ENCODE data around the gene SH2B3. TPM values are rescaled to one million over a fixed set of nuclear protein-coding genes. Genes with fewer than 3 reads are reported as not detected.
A peak's percentile ranks its signal among the peaks of the same experiment; 100 is the strongest.

The SH2B3 gene
- total and polyA plus RNA-seq, 2 of the 13 experiments (the other 11 are each of a cell fraction or from before 2014, with no cell fraction given) = 6.8 to 6.9 TPM

DNA sequence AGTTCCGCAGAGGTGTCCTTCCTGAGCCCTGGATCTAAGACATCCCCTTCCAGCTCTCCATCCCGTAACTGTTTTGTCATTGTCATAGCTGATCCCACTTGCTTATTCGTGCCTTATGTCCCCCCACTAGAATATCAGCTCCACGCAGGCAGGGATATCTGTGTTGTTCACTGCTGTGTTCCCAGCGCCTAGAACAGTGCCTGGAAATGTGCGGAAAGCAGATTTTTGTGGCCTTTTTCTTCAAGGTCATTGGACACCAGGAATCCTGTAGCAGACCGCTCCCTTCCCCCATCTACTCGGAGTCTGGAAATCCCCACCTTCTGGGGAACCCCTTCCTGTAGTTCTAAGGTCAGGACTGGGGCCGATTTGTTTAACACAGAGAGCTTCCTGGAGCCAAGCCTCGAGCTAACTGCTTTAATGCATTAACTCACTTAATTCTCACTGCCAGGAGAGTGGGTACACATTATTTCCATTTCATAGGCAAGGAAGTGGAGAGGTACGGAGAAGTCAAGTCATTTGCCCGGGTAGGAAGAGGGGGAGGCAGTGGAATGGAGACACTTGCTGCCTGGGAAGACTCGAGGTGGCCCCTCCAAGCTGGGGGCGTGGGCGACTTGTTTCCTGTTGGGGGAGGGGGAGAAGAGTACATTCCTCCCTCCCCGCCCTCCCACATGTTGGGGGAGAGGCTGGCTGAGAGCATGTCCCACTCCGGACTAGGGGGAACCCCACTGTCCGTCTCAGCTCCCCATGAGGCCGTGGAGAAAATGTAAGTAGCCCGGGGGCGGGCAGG is 1.2 kb upstream of the SH2B3 start (continued):
- TF ChIP-seq ZNF350 (CRISPR knock-in tag; IDR thresholded peaks at IDR 0.05; ENCODE audit: borderline replicate concordance, low read depth) (peak; percentile 19; the same call in 1 of the 2 replicates), ZNF331 (CRISPR knock-in tag; IDR thresholded peaks at IDR 0.05) (no peak), RFX1 (IDR thresholded peaks at IDR 0.05) (no peak), MTA3 (CRISPR knock-in tag; IDR thresholded peaks at IDR 0.05) (no peak), HDAC2 (CRISPR knock-in tag; IDR thresholded peaks at IDR 0.05) (no peak), NAIF1 (CRISPR knock-in tag; IDR thresholded peaks at IDR 0.05; ENCODE audit: borderline replicate concordance) (no peak), ELF3 (CRISPR knock-in tag; IDR thresholded peaks at IDR 0.05) (peak; percentile 35; the same call in 1 of the 2 replicates), ZNF333 (CRISPR knock-in tag; IDR thresholded peaks at IDR 0.05; ENCODE audit: borderline replicate concordance) (no peak), ZNF337 (CRISPR knock-in tag; IDR thresholded peaks at IDR 0.05; ENCODE audit: borderline replicate concordance, low read depth) (no peak), SRSF4 (IDR thresholded peaks at IDR 0.05; ENCODE audit: low read depth, low read length, poor library complexity, severe bottlenecking) (no peak), RAD21 (CRISPR knock-in tag; IDR thresholded peaks at IDR 0.05) (no peak), ETV5 (CRISPR knock-in tag; IDR thresholded peaks at IDR 0.05; ENCODE audit: borderline replicate concordance) (peak; percentile 69), ZNF326 (CRISPR knock-in tag; IDR thresholded peaks at IDR 0.05; ENCODE audit: borderline replicate concordance) (no peak), BCL6 (CRISPR knock-in tag; IDR thresholded peaks at IDR 0.05) (peak; percentile 27; the same call in 1 of the 2 replicates), ZFX (CRISPR knock-in tag; IDR thresholded peaks at IDR 0.05; ENCODE audit: low read depth) (0 out of 2 replicates have a peak, but pooled peaks have one; percentile 8), ZNF510 (CRISPR knock-in tag; IDR thresholded peaks at IDR 0.05; ENCODE audit: low read depth) (0 out of 2 replicates have a peak, but pooled peaks have one; percentile 4), JUNB (CRISPR knock-in tag; IDR thresholded peaks at IDR 0.05; ENCODE audit: borderline replicate concordance) (no peak)
- TF ChIP-seq, protein P1, sequence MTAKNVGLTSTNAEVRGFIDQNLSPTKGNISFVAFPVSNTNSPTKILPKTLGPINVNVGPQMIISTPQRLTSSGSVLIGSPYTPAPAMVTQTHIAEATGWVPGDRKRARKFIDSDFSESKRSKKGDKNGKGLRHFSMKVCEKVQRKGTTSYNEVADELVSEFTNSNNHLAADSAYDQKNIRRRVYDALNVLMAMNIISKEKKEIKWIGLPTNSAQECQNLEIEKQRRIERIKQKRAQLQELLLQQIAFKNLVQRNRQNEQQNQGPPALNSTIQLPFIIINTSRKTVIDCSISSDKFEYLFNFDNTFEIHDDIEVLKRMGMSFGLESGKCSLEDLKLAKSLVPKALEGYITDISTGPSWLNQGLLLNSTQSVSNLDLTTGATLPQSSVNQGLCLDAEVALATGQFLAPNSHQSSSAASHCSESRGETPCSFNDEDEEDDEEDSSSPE (CRISPR knock-in tag; IDR thresholded peaks at IDR 0.05) = peak; percentile 6; the same call in 1 of the 2 replicates
- TF ChIP-seq, protein P2, sequence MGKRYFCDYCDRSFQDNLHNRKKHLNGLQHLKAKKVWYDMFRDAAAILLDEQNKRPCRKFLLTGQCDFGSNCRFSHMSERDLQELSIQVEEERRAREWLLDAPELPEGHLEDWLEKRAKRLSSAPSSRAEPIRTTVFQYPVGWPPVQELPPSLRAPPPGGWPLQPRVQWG (CRISPR knock-in tag; IDR thresholded peaks at IDR 0.05; ENCODE audit: borderline replicate concordance, low read depth) = no peak
- TF ChIP-seq, protein P3, sequence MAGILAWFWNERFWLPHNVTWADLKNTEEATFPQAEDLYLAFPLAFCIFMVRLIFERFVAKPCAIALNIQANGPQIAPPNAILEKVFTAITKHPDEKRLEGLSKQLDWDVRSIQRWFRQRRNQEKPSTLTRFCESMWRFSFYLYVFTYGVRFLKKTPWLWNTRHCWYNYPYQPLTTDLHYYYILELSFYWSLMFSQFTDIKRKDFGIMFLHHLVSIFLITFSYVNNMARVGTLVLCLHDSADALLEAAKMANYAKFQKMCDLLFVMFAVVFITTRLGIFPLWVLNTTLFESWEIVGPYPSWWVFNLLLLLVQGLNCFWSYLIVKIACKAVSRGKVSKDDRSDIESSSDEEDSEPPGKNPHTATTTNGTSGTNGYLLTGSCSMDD (CRISPR knock-in tag; IDR thresholded peaks at IDR 0.05) = no peak
- TF ChIP-seq, protein P4, sequence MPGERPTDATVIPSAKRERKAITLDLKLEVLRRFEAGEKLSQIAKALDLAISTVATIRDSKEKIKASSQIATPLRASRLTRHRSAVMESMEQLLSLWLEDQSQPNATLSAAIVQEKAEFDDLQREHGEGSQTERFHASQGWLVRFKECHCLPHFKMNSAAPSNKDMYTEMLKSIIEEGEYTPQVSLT (CRISPR knock-in tag; IDR thresholded peaks at IDR 0.05; ENCODE audit: borderline replicate concordance, low read depth) = 0 out of 2 replicates have a peak, but pooled peaks have one; percentile 61
- TF ChIP-seq, protein P5, sequence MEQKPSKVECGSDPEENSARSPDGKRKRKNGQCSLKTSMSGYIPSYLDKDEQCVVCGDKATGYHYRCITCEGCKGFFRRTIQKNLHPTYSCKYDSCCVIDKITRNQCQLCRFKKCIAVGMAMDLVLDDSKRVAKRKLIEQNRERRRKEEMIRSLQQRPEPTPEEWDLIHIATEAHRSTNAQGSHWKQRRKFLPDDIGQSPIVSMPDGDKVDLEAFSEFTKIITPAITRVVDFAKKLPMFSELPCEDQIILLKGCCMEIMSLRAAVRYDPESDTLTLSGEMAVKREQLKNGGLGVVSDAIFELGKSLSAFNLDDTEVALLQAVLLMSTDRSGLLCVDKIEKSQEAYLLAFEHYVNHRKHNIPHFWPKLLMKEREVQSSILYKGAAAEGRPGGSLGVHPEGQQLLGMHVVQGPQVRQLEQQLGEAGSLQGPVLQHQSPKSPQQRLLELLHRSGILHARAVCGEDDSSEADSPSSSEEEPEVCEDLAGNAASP (CRISPR knock-in tag; IDR thresholded peaks at IDR 0.05; ENCODE audit: borderline replicate concordance) = no peak
- TF ChIP-seq, protein P6, sequence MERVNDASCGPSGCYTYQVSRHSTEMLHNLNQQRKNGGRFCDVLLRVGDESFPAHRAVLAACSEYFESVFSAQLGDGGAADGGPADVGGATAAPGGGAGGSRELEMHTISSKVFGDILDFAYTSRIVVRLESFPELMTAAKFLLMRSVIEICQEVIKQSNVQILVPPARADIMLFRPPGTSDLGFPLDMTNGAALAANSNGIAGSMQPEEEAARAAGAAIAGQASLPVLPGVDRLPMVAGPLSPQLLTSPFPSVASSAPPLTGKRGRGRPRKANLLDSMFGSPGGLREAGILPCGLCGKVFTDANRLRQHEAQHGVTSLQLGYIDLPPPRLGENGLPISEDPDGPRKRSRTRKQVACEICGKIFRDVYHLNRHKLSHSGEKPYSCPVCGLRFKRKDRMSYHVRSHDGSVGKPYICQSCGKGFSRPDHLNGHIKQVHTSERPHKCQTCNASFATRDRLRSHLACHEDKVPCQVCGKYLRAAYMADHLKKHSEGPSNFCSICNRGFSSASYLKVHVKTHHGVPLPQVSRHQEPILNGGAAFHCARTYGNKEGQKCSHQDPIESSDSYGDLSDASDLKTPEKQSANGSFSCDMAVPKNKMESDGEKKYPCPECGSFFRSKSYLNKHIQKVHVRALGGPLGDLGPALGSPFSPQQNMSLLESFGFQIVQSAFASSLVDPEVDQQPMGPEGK (CRISPR knock-in tag; IDR thresholded peaks at IDR 0.05) = peak; percentile 75

Measured in HepG2 (cell line).